Calu3 (cell line): ENCODE data around the gene TANGO6. TPM values are rescaled to one million over a fixed set of nuclear protein-coding genes. Genes with fewer than 3 reads are reported as not detected.
A peak's percentile ranks its signal among the peaks of the same experiment; 100 is the strongest.

Experiments
- BruUV-seq: library from RNA; stranded (reverse); fragments of 400-500 nt; replicated peaks from 2 replicates; lab custom pipeline; 2021; lab: Mats Ljungman, UMichigan
- CTCF ChIA-PET: fragments of 300-600 bp; sonication (Branson Sonifier 250); formaldehyde crosslinking; loops from one replicate; lab custom pipeline; 2022; ENCODE audit warnings: antibody characterized with exemption; lab: Charles Lee
- DNase-seq: peaks from one replicate; pipeline ENCODE4 v3.0.0; 2022
- H3K27ac Mint-ChIP-seq: one replicate; pipeline ENCODE4 v1.8.0; 2022; ENCODE audit warnings: mixed read lengths; ENCODE audit not compliant: unreplicated experiment
- H3K27me3 Mint-ChIP-seq: one replicate; pipeline ENCODE4 v1.8.0; 2022; ENCODE audit warnings: mixed read lengths; ENCODE audit not compliant: unreplicated experiment
- H3K36me3 Mint-ChIP-seq: one replicate; pipeline ENCODE4 v1.8.0; 2022; ENCODE audit warnings: mild to moderate bottlenecking, moderate library complexity, mixed read lengths; ENCODE audit not compliant: insufficient read depth, unreplicated experiment
- H3K4me1 Mint-ChIP-seq: one replicate; pipeline ENCODE4 v1.8.0; 2022; ENCODE audit warnings: mild to moderate bottlenecking, low read depth, mixed read lengths; ENCODE audit not compliant: unreplicated experiment
- H3K4me3 Mint-ChIP-seq: one replicate; pipeline ENCODE4 v1.8.0; 2022; ENCODE audit warnings: mild to moderate bottlenecking, low read depth, moderate library complexity, mixed read lengths; ENCODE audit not compliant: unreplicated experiment
- H3K9me3 Mint-ChIP-seq: one replicate; pipeline ENCODE4 v1.8.0; 2022; ENCODE audit warnings: low read depth, mixed read lengths; ENCODE audit not compliant: unreplicated experiment
- CTCF ChIP-seq: fragments of 200-600 bp; IDR thresholded peaks from one replicate; pipeline ENCODE4 v1.8.0; 2022; ENCODE audit warnings: antibody characterized with exemption; ENCODE audit not compliant: unreplicated experiment
- intact Hi-C: fragments of 100-400 bp; cut with micrococcal nuclease; formaldehyde crosslinking; loops from one replicate; pipeline ENCODE4 v1.10.0; 2022; ENCODE audit not compliant: unreplicated experiment
- total RNA-seq: library from RNA; stranded (reverse); gene quantifications from 2 replicates; pipeline ENCODE4 v1.2.3, GENCODE V29; 2022

The TANGO6 gene
- total RNA-seq, 1 experiment from 2014 or later = 18.0 TPM

GRCh38 chr16:68969338-68969737, 126.0 kb downstream of the TANGO6 start:
- no peak for DNase-seq
- peaks cover 15% of the 10 kb centered on the region for H3K4me1 Mint-ChIP-seq
- no peak overlapping the region for H3K27ac Mint-ChIP-seq
- peaks cover 4% of the 10 kb centered on the region for H3K36me3 Mint-ChIP-seq
- H3K9me3 Mint-ChIP-seq = no peaks in the 10 kb centered on the region
- H3K27me3 Mint-ChIP-seq = no peaks in the 10 kb centered on the region
- no TSS peak for BruUV-seq
- H3K4me3 Mint-ChIP-seq = no peak overlapping the region
- intact Hi-C loops = no loop called here
- no peak for TF ChIP-seq CTCF
- CTCF ChIA-PET = no interaction called here

- Mint-ChIP-seq H3K4me3 (no peak overlapping the region), H3K27me3 (no peaks in the 10 kb centered on the region), H3K9me3 (no peaks in the 10 kb centered on the region), H3K27ac (no peak overlapping the region), H3K36me3 (peaks cover 4% of the 10 kb centered on the region), H3K4me1 (peaks cover 15% of the 10 kb centered on the region)
- BruUV-seq = no TSS peak
- no peak for TF ChIP-seq CTCF
- intact Hi-C loops = no loop called here
- CTCF ChIA-PET = no interaction called here
- DNase-seq = no peak
Observed at GRCh38 chr16:68972013-68972412, 128.7 kb downstream of the TANGO6 start.

- intact Hi-C loops = no loop called here
- Mint-ChIP-seq H3K9me3 (no peaks in the 10 kb centered on the region), H3K27me3 (no peaks in the 10 kb centered on the region), H3K4me1 (peaks cover 15% of the 10 kb centered on the region), H3K36me3 (peaks cover 4% of the 10 kb centered on the region), H3K4me3 (no peak overlapping the region), H3K27ac (no peak overlapping the region)
- TF ChIP-seq CTCF = no peak
- CTCF ChIA-PET = no interaction called here
- no TSS peak for BruUV-seq
- DNase-seq = peak; percentile 4
Observed at GRCh38 chr16:68972720-68973119, 129.4 kb downstream of the TANGO6 start.

- CTCF ChIA-PET = no interaction called here
- Mint-ChIP-seq H3K27me3 (no peaks in the 10 kb centered on the region), H3K4me3 (no peak overlapping the region), H3K4me1 (peaks cover 15% of the 10 kb centered on the region), H3K36me3 (peaks cover 4% of the 10 kb centered on the region), H3K27ac (no peak overlapping the region), H3K9me3 (no peaks in the 10 kb centered on the region)
- no peak for DNase-seq
- intact Hi-C loops = no loop called here
- no peak for TF ChIP-seq CTCF
- BruUV-seq = no TSS peak
Observed at GRCh38 chr16:68973611-68974120, 130.3 kb downstream of the TANGO6 start.
